ENCODE measurements around the gene FAF1.
"Not testable (repeated sequence)": the region's sequence is repeated elsewhere in the genome, so short reads cannot be mapped to it uniquely, and the experiment has no call there.

Gene FAF1

GRCh38 chr1:50915621-50916020 is 44.4 kb downstream of the FAF1 start:
- H3K36me3 ChIP-seq (ENCODE audit: control insufficient read depth, low read length): peaks cover 43% of the 10 kb centered on the region
- no peak overlapping the region for H3K4me3 ChIP-seq (ENCODE audit: low read length)
- H4K20me1 ChIP-seq (ENCODE audit: control insufficient read depth, insufficient read depth, low read depth, low read length): no peaks in the 10 kb centered on the region
- no peak overlapping the region for H3K4me2 ChIP-seq (ENCODE audit: low read length)
- no peak overlapping the region for H3K27ac ChIP-seq (ENCODE audit: low read depth, low read length)
- H3K9me2 ChIP-seq (replicated peaks; ENCODE audit: control insufficient read depth, low read length): no peaks in the 10 kb centered on the region
- H3K9me3 ChIP-seq (ENCODE audit: control insufficient read depth, insufficient read depth, low read length): peaks cover 8% of the 10 kb centered on the region; the same call in 1 of the 2 replicates
- H3F3A ChIP-seq (ENCODE audit: control insufficient read depth, insufficient read depth): 0 out of 2 replicates have a peak, but pooled peaks cover 3% of the 10 kb centered on the region
- no peaks in the 10 kb centered on the region for H3K27me3 ChIP-seq (ENCODE audit: control insufficient read depth, low read length)
- H3K4me1 ChIP-seq (ENCODE audit: control insufficient read depth, low read length): peaks cover 19% of the 10 kb centered on the region
- no peak for TF ChIP-seq EZH2phosphoT487 (IDR thresholded peaks at IDR 0.05; ENCODE audit: borderline replicate concordance, low read length)
- TF ChIP-seq, protein P1, sequence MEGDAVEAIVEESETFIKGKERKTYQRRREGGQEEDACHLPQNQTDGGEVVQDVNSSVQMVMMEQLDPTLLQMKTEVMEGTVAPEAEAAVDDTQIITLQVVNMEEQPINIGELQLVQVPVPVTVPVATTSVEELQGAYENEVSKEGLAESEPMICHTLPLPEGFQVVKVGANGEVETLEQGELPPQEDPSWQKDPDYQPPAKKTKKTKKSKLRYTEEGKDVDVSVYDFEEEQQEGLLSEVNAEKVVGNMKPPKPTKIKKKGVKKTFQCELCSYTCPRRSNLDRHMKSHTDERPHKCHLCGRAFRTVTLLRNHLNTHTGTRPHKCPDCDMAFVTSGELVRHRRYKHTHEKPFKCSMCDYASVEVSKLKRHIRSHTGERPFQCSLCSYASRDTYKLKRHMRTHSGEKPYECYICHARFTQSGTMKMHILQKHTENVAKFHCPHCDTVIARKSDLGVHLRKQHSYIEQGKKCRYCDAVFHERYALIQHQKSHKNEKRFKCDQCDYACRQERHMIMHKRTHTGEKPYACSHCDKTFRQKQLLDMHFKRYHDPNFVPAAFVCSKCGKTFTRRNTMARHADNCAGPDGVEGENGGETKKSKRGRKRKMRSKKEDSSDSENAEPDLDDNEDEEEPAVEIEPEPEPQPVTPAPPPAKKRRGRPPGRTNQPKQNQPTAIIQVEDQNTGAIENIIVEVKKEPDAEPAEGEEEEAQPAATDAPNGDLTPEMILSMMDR (IDR thresholded peaks at IDR 0.05; ENCODE audit: low read depth, low read length, poor library complexity, severe bottlenecking): no peak
- peaks cover 87% of the 10 kb centered on the region for H3K79me2 ChIP-seq (ENCODE audit: control insufficient read depth, low read length)

DNA sequence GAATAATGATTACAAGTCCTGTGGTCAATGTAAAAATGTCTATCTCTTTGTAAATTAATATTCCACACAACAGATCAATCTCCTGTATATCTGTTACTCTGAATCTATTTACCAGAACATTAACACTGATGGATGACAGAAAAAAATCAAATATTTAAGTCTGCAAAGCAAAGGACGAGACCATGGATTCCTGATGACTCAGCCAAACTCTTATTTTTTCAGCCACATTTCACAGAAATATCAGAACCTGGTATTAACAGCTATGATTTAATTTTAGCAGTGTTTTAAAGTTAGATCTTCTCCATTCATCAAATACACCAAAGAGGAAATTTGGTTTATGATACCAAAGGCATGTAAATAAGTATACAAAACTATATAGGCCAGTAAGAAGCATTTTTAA is 46.1 kb downstream of the FAF1 start:
- H3K4me3 ChIP-seq (ENCODE audit: low read length): no peak overlapping the region
- H3K4me2 ChIP-seq (ENCODE audit: low read length): no peak overlapping the region
- H3F3A ChIP-seq (ENCODE audit: control insufficient read depth, insufficient read depth): 0 out of 2 replicates have a peak, but pooled peaks cover 3% of the 10 kb centered on the region
- no peaks in the 10 kb centered on the region for H3K9me2 ChIP-seq (replicated peaks; ENCODE audit: control insufficient read depth, low read length)
- no peak overlapping the region for H3K27ac ChIP-seq (ENCODE audit: low read depth, low read length)
- H3K9me3 ChIP-seq (ENCODE audit: control insufficient read depth, insufficient read depth, low read length): no peaks in the 10 kb centered on the region
- H3K36me3 ChIP-seq (ENCODE audit: control insufficient read depth, low read length): peaks cover 34% of the 10 kb centered on the region
- H4K20me1 ChIP-seq (ENCODE audit: control insufficient read depth, insufficient read depth, low read depth, low read length): no peaks in the 10 kb centered on the region
- peaks cover 71% of the 10 kb centered on the region for H3K79me2 ChIP-seq (ENCODE audit: control insufficient read depth, low read length)
- H3K4me1 ChIP-seq (ENCODE audit: control insufficient read depth, low read length): peaks cover 19% of the 10 kb centered on the region
- TF ChIP-seq EZH2phosphoT487 (IDR thresholded peaks at IDR 0.05; ENCODE audit: borderline replicate concordance, low read length): no peak
- TF ChIP-seq, protein P1 (IDR thresholded peaks at IDR 0.05; ENCODE audit: low read depth, low read length, poor library complexity, severe bottlenecking): no peak
- no peaks in the 10 kb centered on the region for H3K27me3 ChIP-seq (ENCODE audit: control insufficient read depth, low read length)

DNA sequence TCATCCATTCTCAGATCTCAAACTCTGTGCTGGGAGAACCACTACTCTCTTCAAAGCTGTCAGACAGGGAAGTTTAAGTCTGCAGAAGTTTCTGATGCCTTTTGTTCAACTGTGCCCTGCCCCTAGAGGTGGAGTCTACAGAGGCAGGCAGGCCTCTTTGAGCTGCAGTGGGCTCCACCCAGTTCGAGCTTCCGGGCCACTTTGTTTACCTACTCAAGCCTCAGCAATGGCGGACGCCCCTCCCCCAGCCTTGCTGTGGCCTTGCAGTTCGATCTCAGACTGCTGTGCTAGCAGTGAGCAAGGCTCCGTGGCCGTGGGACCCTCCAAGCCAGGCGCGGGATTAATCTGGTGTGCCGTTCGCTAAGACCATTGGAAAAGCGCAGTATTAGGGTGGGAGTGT is 49.7 kb downstream of the FAF1 start:
- not testable (repeated sequence) for H3K9me2 ChIP-seq (replicated peaks; ENCODE audit: control insufficient read depth, low read length); H3K27ac ChIP-seq (ENCODE audit: low read depth, low read length); H3K27me3 ChIP-seq (ENCODE audit: control insufficient read depth, low read length); H3K4me3 ChIP-seq (ENCODE audit: low read length); H3K9me3 ChIP-seq (ENCODE audit: control insufficient read depth, insufficient read depth, low read length); H3F3A ChIP-seq (ENCODE audit: control insufficient read depth, insufficient read depth); H3K4me1 ChIP-seq (ENCODE audit: control insufficient read depth, low read length); H3K4me2 ChIP-seq (ENCODE audit: low read length); H4K20me1 ChIP-seq (ENCODE audit: control insufficient read depth, insufficient read depth, low read depth, low read length)
- peaks cover 42% of the 10 kb centered on the region for H3K79me2 ChIP-seq (ENCODE audit: control insufficient read depth, low read length)
- peaks cover 25% of the 10 kb centered on the region for H3K36me3 ChIP-seq (ENCODE audit: control insufficient read depth, low read length)

- not testable (repeated sequence) for H3K4me1 ChIP-seq (ENCODE audit: control insufficient read depth, low read length); H3K4me3 ChIP-seq (ENCODE audit: low read length); H3K9me3 ChIP-seq (ENCODE audit: control insufficient read depth, insufficient read depth, low read length)
Measured at GRCh38 chr1:50907610-50908009, 52.5 kb downstream of the FAF1 start.

DNA sequence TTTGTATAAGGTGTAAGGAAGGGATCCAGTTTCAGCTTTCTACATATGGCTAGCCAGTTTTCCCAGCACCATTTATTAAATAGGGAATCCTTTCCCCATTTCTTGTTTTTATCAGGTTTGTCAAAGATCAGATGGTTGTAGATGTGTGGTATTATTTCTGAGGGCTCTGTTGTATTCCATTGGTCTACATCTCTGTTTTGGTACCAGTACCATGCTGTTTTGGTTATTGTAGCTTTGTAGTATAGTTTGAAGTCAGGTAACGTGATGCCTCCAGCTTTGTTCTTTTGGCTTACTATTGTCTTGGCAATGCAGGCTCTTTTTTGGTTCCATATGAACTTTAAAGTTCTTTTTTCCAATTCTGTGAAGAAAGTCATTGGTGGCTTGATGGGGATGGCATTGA is 54.0 kb downstream of the FAF1 start:
- H3K4me2 ChIP-seq (ENCODE audit: low read length); H4K20me1 ChIP-seq (ENCODE audit: control insufficient read depth, insufficient read depth, low read depth, low read length); H3F3A ChIP-seq (ENCODE audit: control insufficient read depth, insufficient read depth); H3K36me3 ChIP-seq (ENCODE audit: control insufficient read depth, low read length); H3K9me2 ChIP-seq (replicated peaks; ENCODE audit: control insufficient read depth, low read length); H3K4me1 ChIP-seq (ENCODE audit: control insufficient read depth, low read length); H3K27ac ChIP-seq (ENCODE audit: low read depth, low read length); H3K4me3 ChIP-seq (ENCODE audit: low read length); H3K27me3 ChIP-seq (ENCODE audit: control insufficient read depth, low read length); H3K9me3 ChIP-seq (ENCODE audit: control insufficient read depth, insufficient read depth, low read length): not testable (repeated sequence)
- peaks cover 31% of the 10 kb centered on the region for H3K79me2 ChIP-seq (ENCODE audit: control insufficient read depth, low read length)

More at GRCh38 chr1:50907610-50908009, 52.5 kb downstream of the FAF1 start:
- not testable (repeated sequence) for H3K4me2 ChIP-seq (ENCODE audit: low read length); H3K9me2 ChIP-seq (replicated peaks; ENCODE audit: control insufficient read depth, low read length); H3F3A ChIP-seq (ENCODE audit: control insufficient read depth, insufficient read depth); H3K27me3 ChIP-seq (ENCODE audit: control insufficient read depth, low read length); H3K27ac ChIP-seq (ENCODE audit: low read depth, low read length); H3K36me3 ChIP-seq (ENCODE audit: control insufficient read depth, low read length); H4K20me1 ChIP-seq (ENCODE audit: control insufficient read depth, insufficient read depth, low read depth, low read length)
- peaks cover 36% of the 10 kb centered on the region for H3K79me2 ChIP-seq (ENCODE audit: control insufficient read depth, low read length)

Measured in DOHH2 (cell line).